ENCODE results near the gene TPRX1.
A peak's percentile ranks its signal among the peaks of the same experiment; 100 is the strongest.
"Not testable (repeated sequence)": the region's sequence is repeated elsewhere in the genome, so short reads cannot be mapped to it uniquely, and the experiment has no call there.

TPRX1 gene, protein sequence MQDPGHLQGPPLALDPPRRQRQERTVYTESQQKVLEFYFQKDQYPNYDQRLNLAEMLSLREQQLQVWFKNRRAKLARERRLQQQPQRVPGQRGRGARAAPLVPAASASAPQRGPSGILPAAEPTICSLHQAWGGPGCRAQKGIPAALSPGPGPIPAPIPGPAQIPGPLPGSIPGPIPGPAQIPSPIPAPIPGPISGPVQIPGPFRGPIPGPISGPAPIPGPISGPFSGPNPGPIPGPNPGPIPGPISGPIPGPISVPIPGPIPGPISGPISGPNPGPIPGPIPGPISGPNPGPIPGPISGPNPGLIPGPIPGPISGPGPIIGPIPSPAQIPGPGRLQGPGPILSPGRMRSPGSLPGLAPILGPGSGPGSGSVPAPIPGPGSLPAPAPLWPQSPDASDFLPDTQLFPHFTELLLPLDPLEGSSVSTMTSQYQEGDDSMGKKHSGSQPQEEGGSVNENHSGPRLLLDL

DNA sequence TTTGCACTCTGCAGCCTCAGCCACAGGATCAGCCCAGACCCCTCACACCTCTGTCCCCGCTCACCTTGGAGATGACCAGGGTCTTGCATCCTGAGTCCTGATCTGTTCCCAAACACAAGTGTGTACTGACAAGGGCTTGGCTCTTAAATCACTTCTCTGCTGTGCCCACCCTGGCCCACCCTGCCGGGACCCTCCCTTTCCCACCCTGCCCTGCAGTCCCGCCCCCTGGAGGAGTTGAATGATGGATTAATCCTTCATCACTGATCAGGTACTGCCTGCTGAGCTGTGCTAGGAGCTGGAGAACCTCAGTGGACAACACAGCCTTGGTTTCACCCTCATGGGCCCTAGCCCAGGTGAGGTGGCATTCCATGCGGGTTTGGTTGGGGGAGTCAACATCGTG lies at the start of gene TPRX1:
TPRX1 (minus strand) TSS at position 101 of the 400 bp plus-strand sequence; CDS start at position 89, 12 bp downstream.
- DNase-seq, result not testable (repeated sequence)

DNA sequence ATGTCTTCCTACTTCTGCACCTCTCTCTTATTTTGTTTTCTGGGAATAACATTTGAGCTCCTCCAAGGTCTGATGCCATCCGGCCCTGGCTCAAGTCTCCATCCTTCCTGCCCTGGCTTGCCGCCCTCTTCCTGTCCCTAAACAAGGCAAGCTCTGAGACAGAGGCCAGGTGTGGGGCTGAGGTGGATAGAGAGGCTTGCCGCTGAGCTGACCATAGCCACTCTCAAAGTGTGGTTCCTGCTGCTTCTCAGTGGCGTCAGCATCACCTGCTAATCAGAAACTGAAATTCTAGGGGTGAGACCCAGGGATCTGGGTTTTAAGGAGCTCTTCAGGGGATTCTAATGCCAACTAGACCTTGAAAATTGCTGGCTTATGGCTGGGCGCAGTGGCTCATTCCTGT lies 48.7 kb upstream of the TPRX1 start:
- DNase-seq, result no peak

DNA sequence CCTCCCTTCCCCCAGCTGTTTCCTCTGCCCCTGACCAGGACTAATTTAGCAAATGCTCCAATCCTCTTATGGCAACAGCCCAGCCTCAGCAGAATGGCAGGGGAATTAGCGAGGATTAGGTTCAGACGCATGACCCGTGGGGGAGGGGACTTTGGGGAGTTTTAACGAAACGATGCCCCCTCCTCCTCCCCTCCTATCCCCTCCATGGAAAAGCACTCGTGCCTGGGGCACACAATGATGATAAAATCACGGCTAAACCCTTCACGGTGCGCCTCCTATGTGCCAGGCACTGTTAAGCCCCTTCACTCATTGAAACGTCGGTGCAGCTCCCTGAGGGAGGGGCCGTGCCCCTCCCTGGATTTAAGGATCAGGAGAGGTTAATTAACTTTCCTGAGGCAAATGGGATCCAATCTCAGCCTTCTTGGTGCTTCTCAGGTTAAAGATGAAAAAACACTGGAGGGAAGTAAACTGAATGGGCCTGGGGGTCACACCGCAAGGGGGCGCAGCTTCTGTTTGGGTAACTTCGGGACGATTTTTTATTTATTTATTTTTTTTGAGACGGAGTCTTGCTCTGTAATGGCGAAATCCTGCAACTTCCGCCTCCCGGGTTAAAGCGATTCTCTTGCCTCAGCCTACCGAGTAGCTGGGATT lies 44.6 kb upstream of the TPRX1 start:
- no peak for DNase-seq

DNA sequence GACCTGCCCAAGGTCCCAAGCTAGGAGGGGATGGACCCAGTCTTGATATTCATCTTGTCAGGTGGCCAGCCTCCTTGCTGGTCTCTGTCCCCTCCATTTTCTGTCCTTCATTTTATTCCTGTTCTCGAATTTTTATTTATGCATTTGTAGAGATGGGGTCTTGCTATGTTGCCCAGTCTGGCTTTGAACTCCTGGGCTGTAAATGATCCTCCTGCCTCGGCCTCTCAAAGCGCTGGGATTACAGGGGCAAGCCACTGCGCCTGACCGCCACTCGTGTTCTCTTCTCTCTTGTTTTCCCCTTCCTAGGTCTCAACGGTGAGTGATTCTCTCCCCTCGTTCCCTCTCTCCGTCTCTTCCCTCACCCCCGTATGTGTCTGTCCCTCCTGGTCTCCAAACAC lies 44.1 kb upstream of the TPRX1 start:
- no peak for DNase-seq

DNA sequence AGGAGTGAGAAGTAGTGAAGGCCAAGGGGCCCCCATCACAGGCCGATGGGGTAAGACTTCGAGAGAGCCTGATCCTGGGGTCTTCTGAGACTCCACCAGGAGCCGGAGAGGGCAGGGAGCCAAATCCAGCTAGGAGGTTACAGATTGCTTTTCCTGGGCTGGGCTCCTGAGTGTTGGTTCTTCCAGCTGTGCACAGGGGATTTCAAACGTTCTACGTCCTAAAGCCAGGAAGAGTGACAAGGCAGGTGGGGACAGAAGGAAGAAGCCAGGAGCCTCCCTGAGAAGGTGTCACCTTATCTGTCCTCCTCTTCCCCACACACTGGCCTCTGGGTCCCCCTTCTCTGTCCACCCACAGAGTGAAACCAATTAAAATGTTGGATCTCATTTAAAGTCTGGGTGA lies 38.6 kb upstream of the TPRX1 start:
- DNase-seq, result no peak

DNA sequence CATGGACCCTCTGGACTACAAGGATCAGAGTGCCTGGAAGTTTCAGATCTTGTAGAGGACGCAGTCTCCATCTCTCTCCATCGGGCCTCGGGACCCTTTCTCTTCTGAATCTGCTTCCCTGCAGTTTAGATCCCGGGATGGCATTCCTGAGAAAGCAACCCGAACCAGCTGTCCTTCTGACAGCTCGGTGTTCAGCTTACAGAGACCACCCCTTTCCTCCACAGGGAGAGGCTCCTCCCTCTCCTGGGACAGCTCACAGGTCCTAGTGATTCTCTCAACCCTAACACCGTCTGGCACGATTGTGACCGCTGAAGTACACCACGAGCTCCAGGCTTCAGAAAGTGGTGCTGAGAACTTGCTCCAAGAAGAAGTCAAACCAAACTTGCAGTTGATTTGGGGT lies 35.6 kb upstream of the TPRX1 start:
- DNase-seq, result no peak

DNA sequence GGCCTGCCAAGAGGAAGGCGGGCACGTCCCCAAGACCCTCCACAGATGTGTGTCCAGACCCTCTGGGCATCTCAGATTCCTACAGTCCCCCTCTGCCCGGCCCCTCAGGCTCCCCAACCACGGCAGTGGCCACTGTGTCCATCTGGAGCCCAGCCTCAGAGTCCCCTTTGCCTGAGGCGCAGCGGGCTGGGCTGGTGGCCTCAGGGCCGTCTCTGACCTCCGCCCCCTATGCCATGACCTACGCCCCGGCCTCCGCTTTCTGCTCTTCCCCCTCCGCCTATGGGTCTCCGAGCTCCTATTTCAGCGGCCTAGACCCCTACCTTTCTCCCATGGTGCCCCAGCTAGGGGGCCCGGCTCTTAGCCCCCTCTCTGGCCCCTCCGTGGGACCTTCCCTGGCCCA lies 35.1 kb upstream of the TPRX1 start:
- no peak for DNase-seq

DNA sequence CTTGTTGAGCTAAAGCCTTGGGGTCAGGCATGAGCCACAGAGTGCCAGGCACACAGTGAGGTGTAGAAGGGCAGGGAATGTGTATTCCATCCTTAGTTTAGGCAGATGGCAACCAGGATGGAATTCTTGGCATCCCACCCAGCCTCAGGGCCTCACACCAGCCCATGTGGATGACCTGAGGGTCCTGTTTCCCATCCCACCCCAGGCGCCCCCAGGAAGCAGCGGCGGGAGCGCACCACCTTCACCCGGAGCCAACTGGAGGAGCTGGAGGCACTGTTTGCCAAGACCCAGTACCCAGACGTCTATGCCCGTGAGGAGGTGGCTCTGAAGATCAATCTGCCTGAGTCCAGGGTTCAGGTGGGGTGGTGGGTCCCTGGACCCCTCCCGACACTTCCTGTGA lies 31.7 kb upstream of the TPRX1 start:
- no peak for DNase-seq

DNA sequence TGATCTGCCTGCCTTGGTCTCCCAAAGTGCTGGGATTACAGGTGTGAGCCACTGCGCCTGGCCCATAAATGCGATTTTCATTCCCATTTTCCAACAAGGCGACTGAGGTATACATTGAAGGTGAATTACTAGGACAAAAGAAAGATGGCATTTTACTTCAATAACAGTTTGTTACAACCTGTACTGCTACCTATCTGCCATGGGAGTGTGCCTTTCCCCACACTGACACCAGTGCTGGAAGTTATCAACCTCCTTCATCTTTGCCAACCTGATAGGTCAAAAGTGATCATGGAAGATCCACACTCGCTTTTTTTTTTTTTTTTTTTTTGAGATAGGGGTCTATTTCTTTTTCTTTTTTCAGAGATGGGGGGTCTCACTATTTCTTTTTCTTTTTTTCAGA lies 28.4 kb upstream of the TPRX1 start:
- DNase-seq, result no peak

DNA sequence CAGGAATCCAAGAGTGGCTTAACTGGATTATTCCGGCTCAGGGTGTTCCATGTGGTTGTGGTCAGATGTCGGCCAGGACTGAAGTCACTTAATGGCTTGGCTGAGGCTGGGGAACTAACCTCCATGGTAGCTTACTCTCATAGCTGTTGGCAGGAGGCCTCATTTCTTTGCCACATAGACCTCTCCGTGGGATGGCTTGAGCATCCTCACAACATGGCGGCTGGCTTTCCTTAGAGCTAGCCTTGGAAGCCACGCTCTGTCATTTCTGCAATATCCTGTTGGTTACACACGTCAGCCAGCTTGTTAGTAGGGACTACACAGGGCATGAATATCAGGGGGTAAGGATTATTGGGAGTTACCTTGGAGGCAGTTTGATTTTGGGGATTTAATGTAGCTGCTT lies 22.4 kb upstream of the TPRX1 start:
- no peak for DNase-seq

DNA sequence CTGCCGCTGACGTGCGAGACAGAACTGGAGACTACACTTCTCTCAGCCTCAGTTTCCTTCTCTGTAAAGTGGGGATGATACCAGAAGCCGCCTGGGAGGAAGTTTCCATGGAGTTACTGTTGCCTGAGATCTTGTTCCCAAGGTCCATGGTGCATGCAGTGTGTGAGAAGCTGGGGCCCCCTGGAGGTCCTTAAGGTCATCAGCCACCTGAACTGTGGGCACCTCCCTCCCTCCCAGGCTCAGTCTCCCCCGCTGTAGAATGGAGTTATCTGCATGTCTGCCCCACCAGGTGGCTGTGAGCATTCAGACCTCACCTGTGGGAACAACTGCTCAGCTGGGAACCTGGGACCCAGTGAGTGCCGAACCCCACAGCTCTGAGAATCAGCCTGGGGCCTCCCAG lies 20.0 kb upstream of the TPRX1 start:
- DNase-seq, result no peak

DNA sequence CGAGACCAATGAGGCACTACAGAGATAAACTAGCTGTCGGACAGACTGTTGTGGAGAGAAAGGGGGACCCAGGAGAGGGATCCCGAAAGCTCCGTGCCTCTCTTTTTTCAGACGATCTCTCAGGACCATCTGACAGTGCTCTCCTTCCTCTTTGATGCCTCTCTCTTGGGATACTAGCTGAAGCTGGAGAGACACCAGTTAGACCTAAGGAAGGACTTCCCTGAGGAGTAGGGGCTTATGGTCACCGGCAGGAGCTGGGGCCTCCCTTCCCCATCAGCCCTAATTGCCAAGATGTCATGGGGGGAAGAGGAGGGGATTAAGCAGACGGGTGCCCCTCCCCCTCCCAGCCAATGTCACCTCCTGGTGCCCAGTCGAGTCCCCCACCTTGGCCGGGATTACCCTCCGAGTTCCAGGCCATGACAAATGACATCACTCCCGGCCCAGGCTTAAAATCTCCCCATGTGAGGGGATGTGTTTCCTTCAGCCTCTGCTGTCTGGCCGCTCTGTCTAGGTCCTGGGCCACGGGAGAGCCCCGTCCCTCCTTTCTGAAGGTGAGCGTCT lies 17.2 kb upstream of the TPRX1 start, which contains the start of gene CRX:
CRX (plus strand) TSS at position 478 of the 561 bp plus-strand sequence. CDS start 12,507 bp downstream, outside the sequence.
- no peak for DNase-seq

DNA sequence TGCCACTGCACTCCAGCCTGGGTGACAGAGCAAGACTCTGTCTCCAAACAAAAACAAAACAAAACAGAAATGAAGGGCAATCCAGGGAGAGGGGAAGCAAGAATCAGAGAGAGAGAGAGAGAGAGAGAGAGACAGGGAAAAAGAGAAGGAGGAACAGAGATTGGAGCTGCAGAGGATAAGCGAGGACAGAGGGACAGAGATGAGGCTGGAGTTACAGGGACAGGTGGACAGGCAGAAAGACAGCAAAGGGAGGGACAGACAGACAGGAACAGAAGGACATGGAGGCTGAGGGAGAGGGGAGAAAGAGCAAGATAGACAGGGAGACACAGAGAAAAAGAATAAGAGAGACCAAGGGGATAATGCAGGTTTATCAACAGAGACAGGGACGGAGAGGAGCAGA lies 16.1 kb upstream of the TPRX1 start:
- DNase-seq, result no peak

DNA sequence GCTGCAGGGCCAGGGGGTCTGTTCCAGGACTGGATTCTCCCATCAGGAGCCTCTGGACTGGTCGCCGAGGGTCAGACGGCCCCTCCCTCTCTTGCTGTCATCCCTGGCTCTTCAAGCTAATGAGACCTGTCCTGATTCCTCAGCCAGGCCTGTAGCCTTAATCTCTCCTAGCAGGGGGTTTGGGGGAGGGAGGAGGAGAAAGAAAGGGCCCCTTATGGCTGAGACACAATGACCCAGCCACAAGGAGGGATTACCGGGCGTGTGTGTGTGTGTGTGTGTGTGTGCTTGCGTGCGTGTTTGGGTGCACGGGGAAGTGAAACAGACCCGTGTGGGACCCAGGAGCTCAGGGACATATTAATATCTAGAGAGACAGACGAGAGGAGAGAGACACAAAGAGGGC lies 15.5 kb upstream of the TPRX1 start:
- no peak for DNase-seq

DNA sequence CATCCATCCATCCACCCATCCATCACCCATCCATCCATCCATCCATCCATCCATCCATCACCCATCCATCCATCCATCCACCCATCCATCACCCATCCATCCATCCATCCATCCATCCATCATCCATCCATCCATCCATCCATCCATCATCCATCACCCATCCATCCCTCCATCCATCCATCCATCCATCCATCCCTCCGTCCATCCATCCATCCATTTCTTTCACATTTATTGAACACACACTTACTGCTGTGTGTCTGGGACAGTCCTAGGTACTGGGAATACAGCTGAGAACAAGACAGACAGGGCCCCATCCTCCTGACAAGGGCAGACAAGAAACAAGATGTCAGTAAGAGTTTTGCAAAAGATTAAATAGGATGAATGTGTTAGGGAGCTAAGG lies 13.9 kb upstream of the TPRX1 start:
- DNase-seq, result not testable (repeated sequence)

DNA sequence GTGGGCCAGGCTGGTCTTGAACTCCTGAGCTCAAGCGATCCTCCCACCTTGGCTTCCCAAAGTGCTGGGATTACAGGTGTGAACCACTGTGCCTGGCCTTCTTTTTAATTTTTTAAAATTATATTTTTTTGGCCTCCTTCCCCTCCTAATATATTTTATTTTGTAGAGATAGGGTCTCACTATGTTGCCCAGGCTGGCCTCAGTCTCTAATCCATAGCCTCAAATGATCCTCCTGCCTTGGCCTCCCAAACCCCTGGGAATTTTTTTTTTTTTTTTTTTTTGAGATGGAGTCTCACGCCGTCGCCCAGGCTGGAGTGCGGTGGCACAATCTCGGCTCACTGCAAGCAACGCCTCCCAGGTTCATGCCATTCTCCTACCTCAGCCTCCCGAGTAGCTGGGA lies 11.9 kb upstream of the TPRX1 start:
- not testable (repeated sequence) for DNase-seq

DNA sequence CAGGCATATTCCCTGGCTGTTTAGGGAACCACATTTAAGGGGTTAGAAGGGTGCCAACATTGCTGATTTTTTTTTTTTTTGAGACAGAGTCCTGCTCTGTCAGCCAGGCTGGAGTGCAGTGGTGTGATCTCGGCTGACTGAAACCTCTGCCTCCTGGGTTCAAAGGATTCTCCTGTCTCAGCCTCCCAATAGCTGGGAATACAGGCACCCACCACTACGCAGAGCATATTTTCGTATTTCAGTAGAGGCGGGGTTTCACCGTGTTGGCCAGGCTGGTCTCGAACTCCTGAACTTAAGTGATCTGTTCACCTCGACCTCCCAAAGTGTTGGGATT lies 9.6 kb upstream of the TPRX1 start:
- DNase-seq, result no peak

DNA sequence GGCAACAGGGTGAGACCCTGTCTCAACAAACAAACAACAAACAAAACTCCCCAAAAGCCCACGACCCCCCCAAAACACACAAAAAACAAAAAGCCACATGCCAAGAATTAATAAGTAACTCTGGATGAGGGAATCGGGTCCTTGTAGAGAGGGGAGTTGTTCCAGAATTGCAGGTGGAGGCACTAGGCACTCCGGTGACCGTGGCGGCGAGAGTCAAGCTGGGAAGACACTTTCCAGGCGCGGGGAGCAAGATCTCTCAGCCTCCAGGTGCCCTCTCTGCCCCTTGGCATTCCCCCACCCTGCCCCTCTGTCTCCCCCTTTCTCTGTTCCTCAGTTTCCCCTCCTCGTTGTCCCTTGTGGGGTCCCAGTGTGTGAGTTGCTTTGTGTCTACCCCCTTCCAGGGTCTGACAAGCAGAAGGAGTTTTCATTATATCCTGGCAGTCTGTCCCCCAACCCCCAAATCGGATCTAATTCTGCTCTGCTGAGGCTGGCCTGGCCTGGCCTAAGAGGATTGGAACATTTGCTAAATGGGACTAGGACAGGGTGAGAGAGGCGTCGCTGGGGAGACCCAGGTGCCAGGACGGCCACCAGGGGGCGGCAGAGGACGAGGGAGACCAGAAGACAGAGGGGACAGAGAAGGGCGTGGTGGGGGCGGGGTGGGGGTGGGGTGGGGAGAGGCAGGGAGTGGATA lies 9.1 kb upstream of the TPRX1 start:
- peak; percentile 17 for DNase-seq

DNA sequence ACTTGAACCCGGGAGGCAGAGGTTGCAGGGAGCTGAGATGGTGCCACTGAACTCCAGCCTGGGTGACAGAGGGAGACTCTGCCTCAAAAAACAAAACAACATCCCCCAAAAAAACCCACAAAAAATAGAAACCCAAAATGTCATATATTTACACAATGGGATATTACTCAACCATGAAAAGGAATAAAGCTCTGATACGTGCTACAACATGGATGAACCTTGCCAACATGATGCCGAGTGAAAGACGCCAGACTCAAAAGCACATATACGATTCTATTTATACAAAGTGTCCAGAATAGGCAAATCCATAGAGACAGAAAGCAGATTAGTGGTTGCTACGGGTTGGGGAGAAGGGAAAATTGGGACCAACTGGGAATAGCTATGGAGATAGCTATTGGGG lies 2.1 kb upstream of the TPRX1 start:
- no peak for DNase-seq

DNA sequence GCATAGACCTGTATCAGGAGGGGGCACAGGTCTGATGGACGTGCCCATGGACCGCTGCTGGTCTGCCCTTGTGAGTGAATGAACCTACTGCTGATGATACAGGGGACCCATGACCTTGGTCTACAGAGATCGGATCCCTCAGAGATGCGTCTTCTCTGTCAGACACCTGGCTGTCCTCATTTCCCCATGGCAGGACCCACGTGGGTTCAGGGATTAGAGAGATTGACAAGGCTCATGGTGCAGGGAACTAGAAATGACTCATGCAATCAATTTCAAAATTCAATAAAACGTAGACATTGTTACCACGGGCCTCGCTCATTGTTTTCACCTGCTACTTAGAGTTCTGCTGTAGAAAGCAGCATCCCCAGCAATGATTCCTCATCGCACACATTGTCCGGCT lies 962 bp upstream of the TPRX1 start:
- DNase-seq, result no peak

DNA sequence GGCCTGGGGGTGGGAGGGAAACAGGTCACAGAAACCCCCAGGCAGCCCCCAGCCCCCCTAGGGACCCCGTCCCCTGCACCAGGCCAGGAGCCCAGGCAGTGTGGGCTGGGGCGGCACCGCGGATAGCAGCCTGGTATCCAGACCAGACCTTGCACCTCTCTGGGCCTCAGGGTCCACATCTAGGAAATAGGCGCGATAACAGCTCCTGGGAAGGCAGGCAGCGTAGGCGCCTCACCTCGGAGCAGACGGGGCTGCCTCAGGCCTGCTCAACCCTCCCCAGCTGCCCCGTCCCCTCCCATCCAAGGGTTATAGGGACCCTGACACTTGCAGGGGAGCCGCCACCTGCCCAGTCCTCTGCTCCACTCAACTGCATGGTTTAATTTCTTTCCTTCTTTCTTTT lies 680 bp downstream of the TPRX1 start:
- not testable (repeated sequence) for DNase-seq

DNA sequence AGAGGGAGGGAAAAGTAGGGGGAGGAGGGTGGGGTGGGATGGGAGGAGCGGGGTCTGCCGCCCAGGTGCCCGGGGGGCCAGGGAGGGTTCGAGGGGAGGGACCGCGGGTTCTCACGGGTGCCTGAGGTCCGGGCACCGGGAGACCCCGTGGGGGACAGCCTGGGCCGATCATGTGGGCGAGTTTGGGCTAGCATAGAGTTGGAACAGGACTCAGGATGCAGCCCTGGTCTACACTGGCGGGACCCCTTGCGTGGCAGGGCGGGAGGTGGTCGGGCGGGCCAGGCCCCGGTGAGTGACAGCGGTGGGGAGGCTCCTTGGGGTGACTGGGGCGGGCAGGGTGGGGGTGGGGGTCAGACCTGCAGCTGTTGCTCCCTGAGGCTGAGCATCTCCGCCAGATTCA lies 1.2 kb downstream of the TPRX1 start:
- not testable (repeated sequence) for DNase-seq

DNA sequence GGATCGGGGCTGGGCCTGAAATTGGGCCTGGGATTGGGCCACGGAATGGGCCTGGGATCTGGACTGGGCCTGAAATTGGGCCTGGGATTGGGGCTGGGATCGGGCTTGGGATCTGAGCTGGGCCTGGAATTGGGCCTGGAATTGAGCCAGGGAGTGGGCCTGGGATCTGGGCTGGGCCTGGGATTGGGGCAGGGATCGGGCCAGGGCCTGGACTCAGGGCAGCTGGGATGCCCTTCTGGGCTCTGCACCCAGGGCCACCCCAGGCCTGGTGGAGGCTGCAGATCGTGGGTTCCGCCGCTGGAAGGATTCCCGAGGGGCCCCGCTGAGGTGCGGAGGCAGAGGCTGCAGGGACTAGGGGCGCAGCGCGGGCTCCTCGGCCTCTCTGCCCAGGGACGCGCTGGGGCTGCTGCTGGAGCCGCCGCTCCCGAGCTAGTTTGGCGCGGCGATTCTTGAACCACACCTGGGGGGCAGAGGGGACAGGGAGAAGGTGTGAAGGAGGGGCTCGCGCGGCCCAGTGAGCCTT lies 1.8 kb downstream of the TPRX1 start:
- no peak for DNase-seq
